Panc1 (cell line): ENCODE data around the gene DBT. TPM values are rescaled to one million over a fixed set of nuclear protein-coding genes. Genes with fewer than 3 reads are reported as not detected.
"Not testable (repeated sequence)": the region's sequence is repeated elsewhere in the genome, so short reads cannot be mapped to it uniquely, and the experiment has no call there.

ENCODE experiments used
- ATAC-seq: fragments of 200-7000 bp; cut with Tn5 transposase; 2 replicates; pipeline ENCODE4 v1.9.1; 2020; ENCODE audit warnings: mild to moderate bottlenecking, moderate library complexity
- Bru-seq: library from RNA; stranded (reverse); fragments of 400-500 nt; gene quantifications from one replicate; lab custom pipeline; 2021; lab: Mats Ljungman, UMichigan
- BruChase-seq, 2 experiments: library from RNA; stranded (reverse); fragments of 400-500 nt; gene quantifications; one replicate each; lab custom pipeline; 2021; lab: Mats Ljungman, UMichigan
- BruUV-seq: library from RNA; stranded (reverse); fragments of 400-500 nt; replicated peaks from 2 replicates; lab custom pipeline; 2021; lab: Mats Ljungman, UMichigan
- CTCF ChIA-PET: fragments of 300-600 bp; sonication (Branson Sonifier 250); formaldehyde crosslinking; loops from one replicate; lab custom pipeline; 2022; ENCODE audit warnings: antibody characterized with exemption; lab: Charles Lee
- POLR2A ChIA-PET: fragments of 300-600 bp; sonication (Branson Sonifier 250); formaldehyde crosslinking; loops from one replicate; lab custom pipeline; 2022; ENCODE audit warnings: antibody characterized with exemption; lab: Charles Lee
- DNase-seq: peaks from one replicate; pipeline ENCODE4 v3.0.0-alpha.2; 2010; ENCODE audit warnings: low read depth, low spot score
- H3K27ac ChIP-seq: 2 replicates; pipeline ENCODE4 v1.5.1; 2011; ENCODE audit warnings: mild to moderate bottlenecking, low read length, inconsistent platforms
- H3K27me3 ChIP-seq: fragments of 200-500 bp; sonication (Bioruptor generic); 2 replicates; pipeline ENCODE4 v1.6.0; 2014; ENCODE audit warnings: low read length, inconsistent platforms; ENCODE audit not compliant: control insufficient read depth, insufficient read depth
- H3K36me3 ChIP-seq: fragments of 200-500 bp; sonication (Bioruptor generic); 2 replicates; pipeline ENCODE4 v1.5.1; 2014; ENCODE audit warnings: inconsistent platforms, mild to moderate bottlenecking, low read length, moderate library complexity; ENCODE audit not compliant: control insufficient read depth, insufficient read depth
- H3K4me1 ChIP-seq: 2 replicates; pipeline ENCODE4 v1.5.1; 2011; ENCODE audit warnings: inconsistent platforms, mild to moderate bottlenecking, low read length, moderate library complexity; ENCODE audit not compliant: control insufficient read depth, insufficient read depth
- H3K4me3 ChIP-seq, 2 experiments: 2 replicates each; pipeline ENCODE4 v1.5.1; 2011 to 2012; ENCODE audit warnings: low read depth in 2 of 2, low read length in 2 of 2, mild to moderate bottlenecking in 2 of 2, inconsistent platforms in 1 of 2, moderate library complexity in 1 of 2
- H3K9me3 ChIP-seq: fragments of 200-500 bp; sonication (Bioruptor generic); 2 replicates; pipeline ENCODE4 v1.5.1; 2014; ENCODE audit warnings: low read depth, mild to moderate bottlenecking, inconsistent platforms, low read length, moderate library complexity; ENCODE audit not compliant: control insufficient read depth, insufficient read depth
- CTCF ChIP-seq: fragments of 450-650 bp; IDR thresholded peaks from 2 replicates; pipeline ENCODE4 v1.5.1; 2017; ENCODE audit warnings: mild to moderate bottlenecking
- POLR2AphosphoS5 ChIP-seq: IDR thresholded peaks from 2 replicates; pipeline ENCODE4 v1.6.1; 2012; ENCODE audit warnings: mild to moderate bottlenecking, low read depth, low read length, moderate library complexity
- SIN3A ChIP-seq: IDR thresholded peaks from 2 replicates; pipeline ENCODE4 v1.6.1; 2012; ENCODE audit warnings: low read depth, mild to moderate bottlenecking, low read length, moderate library complexity, borderline replicate concordance; ENCODE audit not compliant: insufficient read depth
- TCF7L2 ChIP-seq: IDR thresholded peaks from 2 replicates; pipeline ENCODE4 v1.6.1; 2011; ENCODE audit warnings: mild to moderate bottlenecking, low read depth, low read length, inconsistent platforms
- in situ Hi-C: cut with HindIII; loops from 2 replicates; pipeline ENCODE4 v1.10.0; 2016; ENCODE audit warnings: low sequenced_read_pairs, low pct_unique_long_range_greater_than_20kb
- intact Hi-C: fragments of 100-400 bp; cut with micrococcal nuclease; formaldehyde crosslinking; loops from one replicate; pipeline ENCODE4 v1.10.0; 2022; ENCODE audit not compliant: unreplicated experiment
- long read RNA-seq: library from polyadenylated mRNA; unstranded; transcript quantifications from one replicate; pipeline ENCODE4 v2.0.0, GENCODE V29; 2021; ENCODE audit not compliant: unreplicated experiment
- polyA plus RNA-seq: library from polyadenylated mRNA; unstranded; fragments of >200 nt; gene quantifications from one replicate; pipeline ENCODE4 v1.2.1, GENCODE V29; 2012; ENCODE audit warnings: missing spikeins; ENCODE audit not compliant: insufficient read length
- total RNA-seq: library from RNA; stranded (reverse); gene quantifications from one replicate; pipeline ENCODE4 v1.2.1, GENCODE V29; 2021; ENCODE audit not compliant: unreplicated experiment
- TF ChIP-seq, protein P1 (sequence below), 2 experiments: IDR thresholded peaks; 2 replicates each; pipeline ENCODE4 v1.6.1; 2011 to 2012; ENCODE audit warnings: low read depth in 2 of 2, control low read depth in 1 of 2, low read length in 1 of 2, mild to moderate bottlenecking in 1 of 2, moderate library complexity in 1 of 2; ENCODE audit not compliant: insufficient read depth in 1 of 2

DBT gene
- total RNA-seq (5.2 TPM), Bru-seq, nascent RNA (percentile 62 among the genes with signal in this experiment), BruChase-seq, experiment 1, labeled RNA remaining after a 2-hour chase (percentile 58 among the genes with signal in this experiment), BruChase-seq, experiment 2, labeled RNA remaining after a 6-hour chase (percentile 61 among the genes with signal in this experiment)
- polyA plus RNA-seq, result 1.2 TPM
- long read RNA-seq, full-length matches to known transcripts, result 4 of 9 reads
- long read RNA-seq, partial matches to known transcripts, result 1 of 9 reads
- long read RNA-seq, other reads (novel, unspliced or antisense), result 4 of 9 reads

GRCh38 chr1:100249537-100250257, at the start of gene DBT:
Gene DBT, minus strand, starts transcription at chr1:100249834. Its CDS starts 14 bp downstream, at chr1:100249820.
- Histone ChIP-seq H3K9me3 (no peaks in the 10 kb centered on the region), H3K27me3 (no peaks in the 10 kb centered on the region), H3K4me1 (peaks cover 4% of the 10 kb centered on the region; the same call in 1 of the 2 replicates), H3K36me3 (no peaks in the 10 kb centered on the region; the same call in 1 of the 2 replicates), H3K4me3 (peak within 1 kb of the TSS; percentile 91 to 97), H3K27ac (peak within 1 kb of the TSS; percentile 91)
- no TSS peak for BruUV-seq
- intact Hi-C loops (no loop called here), in situ Hi-C loops (no loop called here)
- peak; percentile 100 for ATAC-seq
- POLR2A ChIA-PET, result no interaction called here
- CTCF ChIA-PET, result no interaction called here
- TF ChIP-seq TCF7L2 (no peak), SIN3A (0 out of 2 replicates have a peak, but pooled peaks have one; percentile 43), POLR2AphosphoS5 (peak; percentile 85), CTCF (no peak)
- TF ChIP-seq, protein P1, sequence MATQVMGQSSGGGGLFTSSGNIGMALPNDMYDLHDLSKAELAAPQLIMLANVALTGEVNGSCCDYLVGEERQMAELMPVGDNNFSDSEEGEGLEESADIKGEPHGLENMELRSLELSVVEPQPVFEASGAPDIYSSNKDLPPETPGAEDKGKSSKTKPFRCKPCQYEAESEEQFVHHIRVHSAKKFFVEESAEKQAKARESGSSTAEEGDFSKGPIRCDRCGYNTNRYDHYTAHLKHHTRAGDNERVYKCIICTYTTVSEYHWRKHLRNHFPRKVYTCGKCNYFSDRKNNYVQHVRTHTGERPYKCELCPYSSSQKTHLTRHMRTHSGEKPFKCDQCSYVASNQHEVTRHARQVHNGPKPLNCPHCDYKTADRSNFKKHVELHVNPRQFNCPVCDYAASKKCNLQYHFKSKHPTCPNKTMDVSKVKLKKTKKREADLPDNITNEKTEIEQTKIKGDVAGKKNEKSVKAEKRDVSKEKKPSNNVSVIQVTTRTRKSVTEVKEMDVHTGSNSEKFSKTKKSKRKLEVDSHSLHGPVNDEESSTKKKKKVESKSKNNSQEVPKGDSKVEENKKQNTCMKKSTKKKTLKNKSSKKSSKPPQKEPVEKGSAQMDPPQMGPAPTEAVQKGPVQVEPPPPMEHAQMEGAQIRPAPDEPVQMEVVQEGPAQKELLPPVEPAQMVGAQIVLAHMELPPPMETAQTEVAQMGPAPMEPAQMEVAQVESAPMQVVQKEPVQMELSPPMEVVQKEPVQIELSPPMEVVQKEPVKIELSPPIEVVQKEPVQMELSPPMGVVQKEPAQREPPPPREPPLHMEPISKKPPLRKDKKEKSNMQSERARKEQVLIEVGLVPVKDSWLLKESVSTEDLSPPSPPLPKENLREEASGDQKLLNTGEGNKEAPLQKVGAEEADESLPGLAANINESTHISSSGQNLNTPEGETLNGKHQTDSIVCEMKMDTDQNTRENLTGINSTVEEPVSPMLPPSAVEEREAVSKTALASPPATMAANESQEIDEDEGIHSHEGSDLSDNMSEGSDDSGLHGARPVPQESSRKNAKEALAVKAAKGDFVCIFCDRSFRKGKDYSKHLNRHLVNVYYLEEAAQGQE (IDR thresholded peaks at IDR 0.05; ENCODE audit: insufficient read depth in 1 of 2, low read depth in 2 of 2, low read length in 1 of 2), result no peak
- DNase-seq, result peak; percentile 84

- Histone ChIP-seq H3K4me1 (no peaks in the 10 kb centered on the region), H3K27me3 (no peaks in the 10 kb centered on the region), H3K9me3 (no peaks in the 10 kb centered on the region), H3K27ac (no peak overlapping the region), H3K36me3 (no peaks in the 10 kb centered on the region), H3K4me3 (no peak overlapping the region)
- intact Hi-C loops, result no loop called here
- BruUV-seq, result no TSS peak
- DNase-seq (no peak), ATAC-seq (no peak)
- POLR2A ChIA-PET, result no interaction called here
- CTCF ChIA-PET, result no interaction called here
- TF ChIP-seq SIN3A (no peak), CTCF (no peak), POLR2AphosphoS5 (no peak), TCF7L2 (no peak)
- TF ChIP-seq, protein P1 (IDR thresholded peaks at IDR 0.05; ENCODE audit: insufficient read depth in 1 of 2, low read depth in 2 of 2, low read length in 1 of 2), result no peak
- in situ Hi-C loops, result no loop called here
These were observed 48.9 kb upstream of the DBT start for GRCh38 chr1:100298512-100298911.

GRCh38 chr1:100296997-100297396, 47.4 kb upstream of the DBT start:
- POLR2A ChIA-PET, ATAC-seq, H3K27ac ChIP-seq, H3K4me1 ChIP-seq, H3K36me3 ChIP-seq, intact Hi-C loops, DNase-seq, H3K4me3 ChIP-seq, CTCF ChIA-PET, in situ Hi-C loops, BruUV-seq, H3K9me3 ChIP-seq, H3K27me3 ChIP-seq: not testable (repeated sequence)
